SK-N-SH (cell line): ENCODE data around the gene PRSS36. TPM values are rescaled to one million over a fixed set of nuclear protein-coding genes. Genes with fewer than 3 reads are reported as not detected.
"Not testable (repeated sequence)": the region's sequence is repeated elsewhere in the genome, so short reads cannot be mapped to it uniquely, and the experiment has no call there.

Experiments used
- CTCF ChIA-PET: fragments of 300-600, 350-600 bp; formaldehyde crosslinking; extraction: SDS; loops from one replicate; lab custom pipeline; 2021; lab: Yijun Ruan, JAX
- POLR2A ChIA-PET: fragments of 350-600 bp; sonication (Branson Sonifier 250); formaldehyde crosslinking; extraction: SDS; loops from one replicate; lab custom pipeline; 2020; ENCODE audit warnings: antibody characterized with exemption, inconsistent platforms; lab: Yijun Ruan, JAX
- DNase-seq: peaks from one replicate; pipeline ENCODE4 v3.0.0; 2012
- H2AFZ ChIP-seq: fragments of 200-600 bp; sonication (generic); 2 replicates; pipeline ENCODE4 v1.8.1; 2016; ENCODE audit warnings: antibody characterized with exemption, mild to moderate bottlenecking, low read depth
- H3F3A ChIP-seq: fragments of 200-600 bp; sonication (generic); replicated peaks from 2 replicates; pipeline ENCODE3; 2016; ENCODE audit warnings: antibody characterized with exemption, mild to moderate bottlenecking; ENCODE audit not compliant: insufficient read depth
- H3K27ac ChIP-seq, 2 experiments: fragments of 200-500 bp in 1 of 2; fragments of 200-600 bp in 1 of 2; sonication (Bioruptor generic) in 1 of 2; sonication (generic), shearing (Covaris generic) in 1 of 2; 2 replicates each; pipeline versions ENCODE4 v1.5.1 to v1.6.1; 2014 to 2016; ENCODE audit warnings: low read depth in 2 of 2, inconsistent platforms in 1 of 2, low read length in 1 of 2, mild to moderate bottlenecking in 1 of 2, mixed read lengths in 1 of 2
- H3K27me3 ChIP-seq: fragments of 200-600 bp; sonication (generic), shearing (Covaris generic); 2 replicates; pipeline ENCODE4 v1.6.1; 2016; ENCODE audit warnings: mixed run types; ENCODE audit not compliant: insufficient read depth
- H3K36me3 ChIP-seq, 2 experiments: fragments of 200-500 bp in 1 of 2; fragments of 200-600 bp in 1 of 2; sonication (Bioruptor generic) in 1 of 2; sonication (generic) in 1 of 2; replicated peaks in 1 of 2; 2 replicates each; pipeline versions ENCODE3 to v1.5.1; 2014 to 2016; ENCODE audit warnings: low read length in 1 of 2, mild to moderate bottlenecking in 1 of 2; ENCODE audit not compliant: insufficient read depth in 2 of 2, control insufficient read depth in 1 of 2
- H3K4me1 ChIP-seq, 2 experiments: fragments of 200-500 bp in 1 of 2; fragments of 200-600 bp in 1 of 2; sonication (Bioruptor generic) in 1 of 2; sonication (generic), shearing (Covaris generic) in 1 of 2; 2 replicates each; pipeline versions ENCODE4 v1.5.1 to v1.6.1; 2014 to 2016; ENCODE audit warnings: low read depth in 1 of 2, low read length in 1 of 2, mixed run types in 1 of 2; ENCODE audit not compliant: insufficient read depth in 2 of 2, control insufficient read depth in 1 of 2
- H3K4me2 ChIP-seq: fragments of 200-600 bp; sonication (generic), shearing (Covaris generic); 2 replicates; pipeline ENCODE4 v1.6.1; 2017; ENCODE audit warnings: mixed run types
- H3K4me3 ChIP-seq, 2 experiments: fragments of 200-500 bp in 1 of 2; fragments of 200-600 bp in 1 of 2; sonication (Bioruptor generic) in 1 of 2; sonication (generic), shearing (Covaris generic) in 1 of 2; 2 replicates each; pipeline versions ENCODE4 v1.5.1 to v1.8.1; 2014 to 2016; ENCODE audit warnings: low read depth in 2 of 2, inconsistent platforms in 1 of 2, low read length in 1 of 2, mild to moderate bottlenecking in 1 of 2, mixed read lengths in 1 of 2, moderate library complexity in 1 of 2
- H3K79me2 ChIP-seq: fragments of 200-600 bp; sonication (generic); 2 replicates; pipeline ENCODE4 v1.8.1; 2017; ENCODE audit warnings: mild to moderate bottlenecking; ENCODE audit not compliant: insufficient read depth
- H3K9ac ChIP-seq: fragments of 200-600 bp; sonication (generic); 2 replicates; pipeline ENCODE4 v1.6.1; 2017; ENCODE audit warnings: mixed run types
- H3K9me2 ChIP-seq: fragments of 200-600 bp; sonication (generic); 2 replicates; pipeline ENCODE4 v1.6.1; 2017; ENCODE audit warnings: mixed run types
- H3K9me3 ChIP-seq: fragments of 200-600 bp; sonication (generic); 2 replicates; pipeline ENCODE4 v1.6.1; 2017; ENCODE audit warnings: mixed run types, mild to moderate bottlenecking, moderate library complexity
- H4K20me1 ChIP-seq: fragments of 200-600 bp; sonication (generic); 2 replicates; pipeline ENCODE4 v1.6.1; 2017; ENCODE audit warnings: mild to moderate bottlenecking, mixed run types; ENCODE audit not compliant: insufficient read depth
- CHD2 ChIP-seq: fragments of 150-350 bp; IDR thresholded peaks from 2 replicates; pipeline ENCODE4 v1.6.1; 2018; ENCODE audit warnings: low read length; ENCODE audit not compliant: partially characterized antibody
- CTCF ChIP-seq: fragments of 200-600 bp; sonication (generic); IDR thresholded peaks from 2 replicates; pipeline ENCODE4 v1.6.1; 2017; ENCODE audit warnings: antibody characterized with exemption, mild to moderate bottlenecking, moderate library complexity
- ELF1 ChIP-seq: IDR thresholded peaks from 2 replicates; pipeline ENCODE4 v1.4.0; 2012
- EZH2phosphoT487 ChIP-seq: fragments of 200-600 bp; sonication (generic); IDR thresholded peaks from 2 replicates; pipeline ENCODE4 v1.6.1; 2017; ENCODE audit warnings: low read depth, mixed run types, mild to moderate bottlenecking, antibody characterized with exemption, moderate library complexity, borderline replicate concordance
- FOSL2 ChIP-seq: IDR thresholded peaks from 2 replicates; pipeline ENCODE4 v1.4.0; 2012; ENCODE audit warnings: low read depth, mild to moderate bottlenecking, moderate library complexity, borderline replicate concordance
- FOXM1 ChIP-seq: IDR thresholded peaks from 2 replicates; pipeline ENCODE4 v1.4.0; 2012; ENCODE audit warnings: low read depth, mild to moderate bottlenecking
- GABPA ChIP-seq: IDR thresholded peaks from 2 replicates; pipeline ENCODE4 v1.4.0; 2012; ENCODE audit warnings: low read depth, mild to moderate bottlenecking
- IRF3 ChIP-seq: fragments of 150-350 bp; IDR thresholded peaks from 2 replicates; pipeline ENCODE4 v1.6.1; 2016; ENCODE audit warnings: mild to moderate bottlenecking, low read depth, low read length
- JUND ChIP-seq: IDR thresholded peaks from 2 replicates; pipeline ENCODE4 v1.4.0; 2012
- RAD21 ChIP-seq: IDR thresholded peaks from 2 replicates; pipeline ENCODE4 v1.6.1; 2012; ENCODE audit warnings: mild to moderate bottlenecking, low read length
- RXRA ChIP-seq: IDR thresholded peaks from 2 replicates; pipeline ENCODE4 v1.4.0; 2012; ENCODE audit warnings: low read depth, mild to moderate bottlenecking, borderline replicate concordance
- SIN3A ChIP-seq: IDR thresholded peaks from 2 replicates; pipeline ENCODE4 v1.6.1; 2012; ENCODE audit warnings: low read depth, mild to moderate bottlenecking, low read length, moderate library complexity, borderline replicate concordance
- TCF12 ChIP-seq: IDR thresholded peaks from 2 replicates; pipeline ENCODE4 v1.4.0; 2012
- TEAD4 ChIP-seq: IDR thresholded peaks from 2 replicates; pipeline ENCODE4 v1.4.0; 2012; ENCODE audit warnings: mild to moderate bottlenecking, borderline replicate concordance; ENCODE audit not compliant: insufficient read depth
- YY1 ChIP-seq: IDR thresholded peaks from 2 replicates; pipeline ENCODE4 v1.4.0; 2012; ENCODE audit warnings: low read depth, mild to moderate bottlenecking
- WGBS: methylation state at CpG from one replicate; pipeline ENCODE4 v1.1.6; 2017; ENCODE audit warnings: low lambda C conversion rate; 5-methylcytosine and 5-hydroxymethylcytosine counted together
- polyA plus RNA-seq, 3 experiments: library from polyadenylated mRNA; depleted of rRNA; stranded (reverse); fragments of >200 nt; gene quantifications; 2 replicates each; pipeline ENCODE4 v1.2.3, GENCODE V29; 2012

PRSS36 gene
- polyA plus RNA-seq, 1 of the 3 experiments (the other 2 are of a cell fraction), result 0.49 TPM

GRCh38 chr16:31147574-31147973, 2.3 kb downstream of the PRSS36 start:
- H3K4me3 ChIP-seq, result no peak overlapping the region
- no peak overlapping the region for H2AFZ ChIP-seq
- WGBS, result 67% methylated on average over 3 of the region's 3 CpGs
- H3K36me3 ChIP-seq, result no peaks in the 10 kb centered on the region
- H3K9me3 ChIP-seq, result no peaks in the 10 kb centered on the region
- H3K4me2 ChIP-seq, result no peak overlapping the region
- no peaks in the 10 kb centered on the region for H3K27me3 ChIP-seq
- no peaks in the 10 kb centered on the region for H3K79me2 ChIP-seq
- H3K9ac ChIP-seq, result no peak overlapping the region
- peaks cover 0 to 4% of the 10 kb centered on the region in 2 experiments; a peak in 1 of 4 replicates for H3K4me1 ChIP-seq
- no peak for DNase-seq
- CTCF ChIA-PET, result no interaction called here
- peaks cover 10% of the 10 kb centered on the region for H3F3A ChIP-seq
- POLR2A ChIA-PET, result interaction anchor here (1.2 kb wide), 1 partner anchor 33 kb away, joined by 6 read pairs; the partner anchor contains the start of gene FUS
- H4K20me1 ChIP-seq, result no peaks in the 10 kb centered on the region
- no peak overlapping the region for H3K27ac ChIP-seq
- TF ChIP-seq CHD2, result no peak
- TF ChIP-seq IRF3, result no peak
- TF ChIP-seq EZH2phosphoT487, result no peak
- TF ChIP-seq SIN3A, result no peak
- TF ChIP-seq JUND, result no peak
- TF ChIP-seq RXRA, result no peak
- no peaks in the 10 kb centered on the region for H3K9me2 ChIP-seq

- Histone ChIP-seq H3F3A (peaks cover 10% of the 10 kb centered on the region), H3K4me1 (peaks cover 8 to 12% of the 10 kb centered on the region in 2 experiments; a peak in 1 of 4 replicates), H3K27ac (no peak overlapping the region), H3K9ac (no peak overlapping the region), H3K36me3 (no peaks in the 10 kb centered on the region), H3K27me3 (no peaks in the 10 kb centered on the region), H3K9me3 (no peaks in the 10 kb centered on the region), H2AFZ (no peak overlapping the region), H3K9me2 (no peaks in the 10 kb centered on the region), H3K79me2 (no peaks in the 10 kb centered on the region), H3K4me3 (no peak overlapping the region), H3K4me2 (no peak overlapping the region), H4K20me1 (no peaks in the 10 kb centered on the region)
- POLR2A ChIA-PET, result no interaction called here
- WGBS, result 70% methylated on average over 11 of the region's 12 CpGs
- CTCF ChIA-PET, result interaction anchor here (1.1 kb wide), 1 partner anchor 161 kb away, joined by 6 read pairs; the partner anchor contains the start of gene HSD3B7
- DNase-seq, result no peak
- TF ChIP-seq SIN3A, result no peak
- no peak for TF ChIP-seq FOSL2
- no peak for TF ChIP-seq FOXM1
- TF ChIP-seq TEAD4, result no peak
- no peak for TF ChIP-seq RAD21
- TF ChIP-seq TCF12, result no peak
- no peak for TF ChIP-seq GABPA
- no peak for TF ChIP-seq ELF1
- no peak for TF ChIP-seq YY1
- no peak for TF ChIP-seq CTCF
Measured at GRCh38 chr16:31145398-31145990, 4.4 kb downstream of the PRSS36 start.

GRCh38 chr16:31144418-31144817, 5.4 kb downstream of the PRSS36 start:
- H3K79me2 ChIP-seq, H3K9me2 ChIP-seq, POLR2A ChIA-PET, H3K27me3 ChIP-seq, H3K36me3 ChIP-seq, H3K9me3 ChIP-seq, H3K4me2 ChIP-seq, H3K9ac ChIP-seq, H3K27ac ChIP-seq, H4K20me1 ChIP-seq, H2AFZ ChIP-seq, H3K4me3 ChIP-seq, DNase-seq: not testable (repeated sequence)
- WGBS, result 78% methylated on average over 7 of the region's 7 CpGs
- H3F3A ChIP-seq, result peaks cover 10% of the 10 kb centered on the region
- peaks cover 8 to 12% of the 10 kb centered on the region in 2 experiments; a peak in 1 of 4 replicates for H3K4me1 ChIP-seq
- CTCF ChIA-PET, result interaction anchor here (0.6 to 4.6 kb wide), 4 partner anchors 13 to 161 kb away, joined by 3 to 38 read pairs (median 16); partner anchors contain the start of gene HSD3B7
